ENCODE measurements around the gene CCDC40.

- TF ChIP-seq POLR2AphosphoS5 (IDR thresholded peaks at IDR 0.05; ENCODE audit: low read depth, low read length), result no peak
- TF ChIP-seq, protein P1, sequence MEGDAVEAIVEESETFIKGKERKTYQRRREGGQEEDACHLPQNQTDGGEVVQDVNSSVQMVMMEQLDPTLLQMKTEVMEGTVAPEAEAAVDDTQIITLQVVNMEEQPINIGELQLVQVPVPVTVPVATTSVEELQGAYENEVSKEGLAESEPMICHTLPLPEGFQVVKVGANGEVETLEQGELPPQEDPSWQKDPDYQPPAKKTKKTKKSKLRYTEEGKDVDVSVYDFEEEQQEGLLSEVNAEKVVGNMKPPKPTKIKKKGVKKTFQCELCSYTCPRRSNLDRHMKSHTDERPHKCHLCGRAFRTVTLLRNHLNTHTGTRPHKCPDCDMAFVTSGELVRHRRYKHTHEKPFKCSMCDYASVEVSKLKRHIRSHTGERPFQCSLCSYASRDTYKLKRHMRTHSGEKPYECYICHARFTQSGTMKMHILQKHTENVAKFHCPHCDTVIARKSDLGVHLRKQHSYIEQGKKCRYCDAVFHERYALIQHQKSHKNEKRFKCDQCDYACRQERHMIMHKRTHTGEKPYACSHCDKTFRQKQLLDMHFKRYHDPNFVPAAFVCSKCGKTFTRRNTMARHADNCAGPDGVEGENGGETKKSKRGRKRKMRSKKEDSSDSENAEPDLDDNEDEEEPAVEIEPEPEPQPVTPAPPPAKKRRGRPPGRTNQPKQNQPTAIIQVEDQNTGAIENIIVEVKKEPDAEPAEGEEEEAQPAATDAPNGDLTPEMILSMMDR (CRISPR knock-in tag; IDR thresholded peaks at IDR 0.05), result no peak
- no peak for TF ChIP-seq MTF1 (CRISPR knock-in tag; IDR thresholded peaks at IDR 0.05)
- TF ChIP-seq ZSCAN20 (CRISPR knock-in tag; IDR thresholded peaks at IDR 0.05; ENCODE audit: borderline replicate concordance), result no peak
- no peak for TF ChIP-seq POLR2A (IDR thresholded peaks at IDR 0.05; ENCODE audit: insufficient read depth in 1 of 2, low read depth in 2 of 2, low read length in 2 of 2)
- TF ChIP-seq MBNL3 (CRISPR knock-in tag; conservative IDR thresholded peaks at IDR 0.05), result no peak
- no peak for TF ChIP-seq ZFP41 (CRISPR knock-in tag; IDR thresholded peaks at IDR 0.05; ENCODE audit: borderline replicate concordance)
- TF ChIP-seq SATB2 (CRISPR knock-in tag; IDR thresholded peaks at IDR 0.05), result no peak
- TF ChIP-seq ZNF546 (CRISPR knock-in tag; conservative IDR thresholded peaks at IDR 0.05), result no peak
These were observed 74.7 kb downstream of the CCDC40 start for GRCh38 chr17:80110927-80111701.
